BLaER1 (cell line): ENCODE data around the gene CPA4.

Source experiments
- H3K27ac ChIP-seq: shearing (Covaris generic); formaldehyde crosslinking; 2 replicates; pipeline ENCODE4 v1.8.1; 2022
- H3K27me3 ChIP-seq: shearing (Covaris generic); formaldehyde crosslinking; 2 replicates; pipeline ENCODE4 v1.8.1; 2022
- H3K36me3 ChIP-seq: shearing (Covaris generic); formaldehyde crosslinking; 2 replicates; pipeline ENCODE4 v1.8.1; 2022
- H3K4me1 ChIP-seq: shearing (Covaris generic); formaldehyde crosslinking; 2 replicates; pipeline ENCODE4 v1.8.1; 2022
- H3K4me2 ChIP-seq: shearing (Covaris generic); formaldehyde crosslinking; 2 replicates; pipeline ENCODE4 v1.8.1; 2022
- H3K4me3 ChIP-seq: shearing (Covaris generic); formaldehyde crosslinking; 2 replicates; pipeline ENCODE4 v1.8.1; 2022
- H3K9ac ChIP-seq: shearing (Covaris generic); formaldehyde crosslinking; 2 replicates; pipeline ENCODE4 v1.8.1; 2022
- H3K9me3 ChIP-seq: shearing (Covaris generic); formaldehyde crosslinking; 2 replicates; pipeline ENCODE4 v1.8.1; 2022
- H4K20me1 ChIP-seq: shearing (Covaris generic); formaldehyde crosslinking; 2 replicates; pipeline ENCODE4 v1.8.1; 2022
- Cebpa-rat ChIP-seq: shearing (Covaris generic); IDR thresholded peaks from 2 replicates; pipeline ENCODE4 v1.8.1; 2022

CPA4 gene

GRCh38 chr7:130350945-130351790 is 58.2 kb downstream of the CPA4 start:
- H3K4me2 ChIP-seq: peak overlapping the region; percentile 77

GRCh38 chr7:130351791-130352090 is 58.8 kb downstream of the CPA4 start:
- no peaks in the 10 kb centered on the region for H4K20me1 ChIP-seq
- H3K4me1 ChIP-seq: peaks cover 25% of the 10 kb centered on the region
- H3K27me3 ChIP-seq: no peaks in the 10 kb centered on the region
- no peak for TF ChIP-seq Cebpa-rat
- no peaks in the 10 kb centered on the region for H3K36me3 ChIP-seq
- no peaks in the 10 kb centered on the region for H3K9me3 ChIP-seq
- H3K9ac ChIP-seq: no peak overlapping the region
- H3K4me2 ChIP-seq: peak overlapping the region; percentile 77
- H3K4me3 ChIP-seq: no peak overlapping the region
- no peak overlapping the region for H3K27ac ChIP-seq

More at GRCh38 chr7:130350945-130351790, 58.2 kb downstream of the CPA4 start:
- peak overlapping the region; percentile 35; the same call in 1 of the 2 replicates for H3K9ac ChIP-seq
- H3K9me3 ChIP-seq: no peaks in the 10 kb centered on the region
- peaks cover 25% of the 10 kb centered on the region for H3K4me1 ChIP-seq
- 0 out of 2 replicates have a peak overlapping the region, but pooled peaks have one; percentile 12 for H3K4me3 ChIP-seq
- no peaks in the 10 kb centered on the region for H3K36me3 ChIP-seq
- TF ChIP-seq Cebpa-rat: no peak
- H3K27me3 ChIP-seq: no peaks in the 10 kb centered on the region
- H3K27ac ChIP-seq: peak overlapping the region; percentile 2; the same call in 1 of the 2 replicates
- H4K20me1 ChIP-seq: no peaks in the 10 kb centered on the region

GRCh38 chr7:130352194-130353074 is 59.5 kb downstream of the CPA4 start:
- no peaks in the 10 kb centered on the region for H4K20me1 ChIP-seq
- H3K36me3 ChIP-seq: no peaks in the 10 kb centered on the region
- no peak for TF ChIP-seq Cebpa-rat
- H3K4me1 ChIP-seq: peaks cover 25% of the 10 kb centered on the region
- no peak overlapping the region for H3K4me3 ChIP-seq
- no peaks in the 10 kb centered on the region for H3K27me3 ChIP-seq
- no peak overlapping the region for H3K27ac ChIP-seq
- H3K9me3 ChIP-seq: no peaks in the 10 kb centered on the region
- peak overlapping the region; percentile 77; the same call in 1 of the 2 replicates for H3K4me2 ChIP-seq
- H3K9ac ChIP-seq: no peak overlapping the region

GRCh38 chr7:130353196-130353595 is 60.2 kb downstream of the CPA4 start:
- Histone ChIP-seq H3K27me3 (no peaks in the 10 kb centered on the region), H3K9ac (no peak overlapping the region), H4K20me1 (no peaks in the 10 kb centered on the region), H3K9me3 (no peaks in the 10 kb centered on the region), H3K4me2 (no peak overlapping the region), H3K4me1 (peaks cover 25% of the 10 kb centered on the region), H3K36me3 (no peaks in the 10 kb centered on the region), H3K27ac (no peak overlapping the region), H3K4me3 (no peak overlapping the region)
- TF ChIP-seq Cebpa-rat: no peak

GRCh38 chr7:130356121-130356875 is 63.3 kb downstream of the CPA4 start:
- Histone ChIP-seq H3K4me3 (no peak overlapping the region), H3K36me3 (no peaks in the 10 kb centered on the region), H3K9me3 (peaks cover 26% of the 10 kb centered on the region), H3K4me2 (no peak overlapping the region), H3K9ac (no peak overlapping the region), H3K27me3 (no peaks in the 10 kb centered on the region), H3K27ac (no peak overlapping the region), H3K4me1 (peaks cover 7% of the 10 kb centered on the region), H4K20me1 (no peaks in the 10 kb centered on the region)
- no peak for TF ChIP-seq Cebpa-rat

- peaks cover 26% of the 10 kb centered on the region for H3K9me3 ChIP-seq
- no peak overlapping the region for H3K4me3 ChIP-seq
- no peaks in the 10 kb centered on the region for H3K27me3 ChIP-seq
- no peak overlapping the region for H3K9ac ChIP-seq
- H3K4me2 ChIP-seq: no peak overlapping the region
- no peaks in the 10 kb centered on the region for H3K36me3 ChIP-seq
- no peaks in the 10 kb centered on the region for H3K4me1 ChIP-seq
- TF ChIP-seq Cebpa-rat: no peak
- H3K27ac ChIP-seq: no peak overlapping the region
- no peaks in the 10 kb centered on the region for H4K20me1 ChIP-seq
These were observed 64.1 kb downstream of the CPA4 start for GRCh38 chr7:130356876-130357611.

GRCh38 chr7:130358471-130358870 is 65.5 kb downstream of the CPA4 start:
- Histone ChIP-seq H3K36me3 (no peaks in the 10 kb centered on the region), H4K20me1 (no peaks in the 10 kb centered on the region), H3K4me1 (no peaks in the 10 kb centered on the region), H3K4me2 (no peak overlapping the region), H3K27ac (no peak overlapping the region), H3K9me3 (peaks cover 26% of the 10 kb centered on the region), H3K27me3 (no peaks in the 10 kb centered on the region), H3K9ac (no peak overlapping the region), H3K4me3 (no peak overlapping the region)
- no peak for TF ChIP-seq Cebpa-rat

GRCh38 chr7:130359276-130359857 is 66.4 kb downstream of the CPA4 start:
- TF ChIP-seq Cebpa-rat: no peak
- H3K4me2 ChIP-seq: no peak overlapping the region
- peaks cover 26% of the 10 kb centered on the region for H3K9me3 ChIP-seq
- no peaks in the 10 kb centered on the region for H4K20me1 ChIP-seq
- no peak overlapping the region for H3K9ac ChIP-seq
- no peak overlapping the region for H3K27ac ChIP-seq
- no peaks in the 10 kb centered on the region for H3K27me3 ChIP-seq
- no peaks in the 10 kb centered on the region for H3K36me3 ChIP-seq
- no peaks in the 10 kb centered on the region for H3K4me1 ChIP-seq
- H3K4me3 ChIP-seq: no peak overlapping the region

- H3K4me1 ChIP-seq: no peaks in the 10 kb centered on the region
- no peaks in the 10 kb centered on the region for H3K27me3 ChIP-seq
- H3K36me3 ChIP-seq: no peaks in the 10 kb centered on the region
- H3K9ac ChIP-seq: no peak overlapping the region
- H3K27ac ChIP-seq: no peak overlapping the region
- peaks cover 26% of the 10 kb centered on the region for H3K9me3 ChIP-seq
- TF ChIP-seq Cebpa-rat: no peak
- no peaks in the 10 kb centered on the region for H4K20me1 ChIP-seq
- H3K4me3 ChIP-seq: no peak overlapping the region
- H3K4me2 ChIP-seq: no peak overlapping the region
These were observed 67.6 kb downstream of the CPA4 start for GRCh38 chr7:130360518-130360917.
